Measurements from ENCODE around the gene COPS9.

The COPS9 gene

DNA sequence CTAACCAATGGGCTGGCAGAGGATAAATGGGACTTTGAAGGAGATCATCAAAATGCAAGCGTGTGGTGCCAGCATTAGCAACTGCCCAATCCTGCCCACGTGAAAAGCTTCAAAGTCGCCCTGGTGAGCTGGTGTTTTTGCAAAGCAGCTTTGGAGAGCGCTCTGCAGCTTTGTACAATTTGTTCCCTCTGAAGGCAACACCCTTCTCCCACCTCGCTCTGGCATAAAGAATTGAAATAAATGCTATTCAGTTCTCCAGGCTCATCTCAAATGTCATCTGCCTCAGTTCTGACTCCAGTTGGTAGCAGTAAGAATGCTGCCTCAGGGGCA lies 3.5 kb downstream of the COPS9 start:
- FAIRE-seq, result no peak

DNA sequence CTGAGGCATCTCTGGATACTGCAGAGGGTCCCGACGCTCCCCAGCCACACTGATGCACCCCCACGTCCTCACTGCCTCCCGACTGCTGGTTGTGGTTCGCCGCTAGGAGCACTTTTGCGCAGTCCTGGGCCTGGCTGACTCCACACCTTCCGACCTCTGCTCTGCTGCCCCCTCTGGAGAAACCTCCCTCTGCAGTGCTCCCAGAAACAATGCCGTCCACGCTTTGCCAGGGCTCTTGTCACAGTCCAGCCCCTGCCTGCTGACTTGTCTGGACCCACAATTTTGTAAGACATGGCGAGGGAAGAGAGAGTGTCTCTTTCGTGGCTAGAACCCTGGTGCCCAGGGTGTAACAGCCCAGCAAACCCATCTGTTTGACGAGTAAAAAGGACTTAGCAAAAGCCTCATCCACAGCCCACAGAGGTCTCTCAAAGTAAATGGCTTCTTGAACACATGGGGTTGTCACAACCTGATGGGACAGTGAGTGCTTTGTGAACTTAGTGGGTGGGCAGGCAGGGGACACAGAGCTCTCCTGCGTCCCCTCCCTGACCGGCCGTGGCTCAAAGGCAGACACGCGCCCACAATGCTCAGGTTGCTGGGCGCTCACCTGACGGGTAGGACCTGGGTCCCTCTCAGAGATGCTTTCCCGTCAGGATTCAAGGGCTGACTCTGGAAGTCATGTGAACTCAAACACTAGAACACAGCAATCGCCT lies 4.0 kb downstream of the COPS9 start:
- FAIRE-seq, result no peak

DNA sequence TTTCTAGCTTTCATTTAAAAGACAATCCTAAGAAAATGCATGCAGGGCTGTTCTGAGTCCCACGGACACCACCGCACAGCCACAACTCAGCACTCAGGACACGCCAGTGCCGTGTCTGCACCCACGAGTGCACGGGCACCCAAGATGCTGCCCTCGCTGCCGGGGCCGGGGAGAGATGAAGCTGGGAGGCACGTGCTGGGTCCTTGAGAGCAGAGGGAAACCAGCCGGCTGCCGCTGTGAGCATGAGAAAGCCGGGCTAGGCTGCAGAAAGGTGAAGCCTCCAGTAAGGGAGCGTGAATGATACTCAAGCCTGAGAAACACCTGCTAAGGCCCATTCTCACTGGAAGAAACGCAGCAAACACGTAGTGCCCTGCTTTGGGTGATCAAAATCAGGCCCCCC lies 4.8 kb downstream of the COPS9 start:
- FAIRE-seq, result no peak

- FAIRE-seq, result no peak
Measured at GRCh38 chr2:240130393-240131195, 5.5 kb downstream of the COPS9 start.

DNA sequence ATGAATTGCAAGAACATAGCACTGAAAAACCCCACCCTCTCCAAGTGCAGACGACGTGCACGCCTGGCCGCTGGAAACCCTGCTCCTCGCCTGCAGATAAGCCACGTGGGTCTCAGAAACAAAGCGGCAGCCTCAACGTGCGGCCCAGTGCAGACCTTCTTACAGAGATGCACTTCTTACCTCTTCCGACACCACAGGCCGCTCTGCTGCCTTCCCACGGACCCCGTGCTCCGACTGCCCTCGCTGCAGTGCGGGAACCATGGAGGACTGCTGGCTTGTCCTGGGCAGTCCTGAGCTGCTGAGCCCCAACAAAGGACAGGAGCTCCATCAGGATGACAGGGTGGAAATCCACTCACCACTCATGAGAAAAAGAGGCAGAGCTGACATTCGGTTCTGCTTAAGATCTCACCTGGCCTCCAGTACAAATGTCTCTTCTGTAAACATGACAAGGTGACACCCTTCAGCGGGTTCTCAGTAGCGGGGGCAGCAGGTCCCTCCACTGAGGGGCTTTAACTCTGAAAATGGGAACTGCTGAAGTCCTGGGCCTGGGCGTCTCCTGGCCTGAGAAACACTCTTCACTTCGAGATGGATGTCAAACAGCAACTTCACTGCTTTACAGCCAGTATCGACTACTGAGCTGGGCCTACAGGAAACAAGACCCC lies 6.2 kb downstream of the COPS9 start:
- FAIRE-seq, result no peak

GRCh38 chr2:240129311-240129710 lies 6.8 kb downstream of the COPS9 start:
- FAIRE-seq, result no peak

DNA sequence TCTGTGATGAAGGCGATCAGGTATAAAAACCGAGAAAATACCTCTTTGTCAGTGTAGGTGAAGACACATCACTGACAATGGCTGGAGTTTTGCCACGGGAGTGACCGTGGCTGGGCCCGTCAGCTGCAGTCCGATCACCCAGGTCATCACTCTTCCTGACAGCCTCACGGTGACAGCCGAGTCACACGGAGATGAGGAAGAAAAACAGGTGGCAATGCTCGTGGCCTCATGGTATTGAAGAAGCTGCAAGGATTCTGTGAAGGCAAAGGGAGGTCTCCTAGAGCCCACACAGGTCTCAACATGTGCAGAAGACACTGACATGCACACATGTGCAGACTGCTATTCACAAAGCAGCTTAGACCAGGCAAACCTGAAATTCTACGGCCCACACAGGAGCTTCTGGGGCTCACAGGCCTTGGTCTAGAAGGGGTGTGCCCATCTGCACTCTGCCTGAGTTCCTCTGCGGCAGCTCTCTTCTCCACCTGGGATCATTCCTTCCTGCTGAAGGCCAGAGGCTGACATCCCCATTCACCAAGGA lies 7.4 kb downstream of the COPS9 start:
- FAIRE-seq, result no peak

GRCh38 chr2:240127911-240128607 lies 8.0 kb downstream of the COPS9 start:
- no peak for FAIRE-seq

GRCh38 chr2:240127191-240127750 lies 8.8 kb downstream of the COPS9 start:
- FAIRE-seq, result no peak

GRCh38 chr2:240126731-240127130 lies 9.4 kb downstream of the COPS9 start:
- FAIRE-seq, result no peak

DNA sequence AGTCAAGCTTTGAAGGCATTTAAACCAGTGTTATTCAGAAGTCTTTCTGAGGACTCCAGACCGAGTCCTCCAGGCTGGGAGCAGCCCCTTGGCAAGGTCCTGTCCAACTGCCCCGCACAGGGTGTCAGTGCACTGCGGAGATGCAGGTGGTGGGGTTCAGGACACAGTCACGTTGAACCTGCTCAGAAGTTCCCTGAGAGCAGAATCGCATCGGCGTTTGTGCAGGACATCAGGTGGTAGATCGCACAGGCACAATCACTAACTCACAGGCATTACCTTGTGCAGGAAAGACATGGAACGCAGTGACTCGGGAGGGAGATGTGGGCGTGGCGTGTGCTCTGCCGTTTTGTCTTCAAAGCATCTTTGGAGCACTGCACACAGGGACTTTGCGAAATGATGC lies 10.4 kb downstream of the COPS9 start:
- no peak for FAIRE-seq

GRCh38 chr2:240124651-240125030 lies 11.5 kb downstream of the COPS9 start:
- FAIRE-seq, result no peak

- FAIRE-seq, result no peak
Measured at GRCh38 chr2:240123821-240124650, 12.1 kb downstream of the COPS9 start.

DNA sequence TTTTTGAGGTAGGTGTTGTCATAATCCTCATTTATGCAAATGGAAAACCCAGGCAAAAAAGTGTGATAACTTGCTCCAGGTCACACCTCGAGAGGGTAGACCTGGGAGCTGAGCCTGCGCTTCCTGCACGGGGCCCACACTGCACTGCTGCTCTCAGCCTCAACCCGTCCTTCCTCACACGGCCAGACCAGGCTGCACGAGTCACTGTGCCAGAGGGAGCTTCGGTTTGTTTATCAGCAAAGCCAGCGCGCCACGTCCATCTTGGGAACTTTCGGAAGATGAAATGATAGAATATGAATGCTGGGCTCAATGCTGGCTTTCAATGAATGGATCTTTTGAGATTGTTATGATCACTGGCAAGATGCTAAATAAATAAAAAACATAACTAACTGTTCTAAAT lies 14.4 kb downstream of the COPS9 start:
- FAIRE-seq, result no peak

GRCh38 chr2:240121190-240121589 lies 14.9 kb downstream of the COPS9 start:
- FAIRE-seq, result no peak

DNA sequence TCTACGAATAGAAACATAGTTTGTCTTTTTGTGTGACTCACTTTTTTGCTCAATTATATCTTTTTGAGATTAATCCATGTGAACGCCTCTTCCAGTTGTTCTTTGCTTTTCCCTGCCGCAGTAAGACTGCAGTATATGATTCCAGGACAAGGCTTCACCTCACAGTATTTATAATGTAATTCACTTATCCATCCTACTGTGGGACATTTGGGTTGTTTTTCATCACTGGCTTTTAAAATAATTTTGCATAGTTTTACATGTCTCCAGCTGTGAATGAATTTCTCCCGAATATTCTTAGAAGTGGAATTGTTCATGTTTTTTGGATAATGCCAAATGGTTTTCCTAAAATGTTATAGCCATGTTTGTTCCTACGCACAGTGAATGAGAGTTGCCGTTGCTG lies 21.9 kb downstream of the COPS9 start:
- no peak for FAIRE-seq

DNA sequence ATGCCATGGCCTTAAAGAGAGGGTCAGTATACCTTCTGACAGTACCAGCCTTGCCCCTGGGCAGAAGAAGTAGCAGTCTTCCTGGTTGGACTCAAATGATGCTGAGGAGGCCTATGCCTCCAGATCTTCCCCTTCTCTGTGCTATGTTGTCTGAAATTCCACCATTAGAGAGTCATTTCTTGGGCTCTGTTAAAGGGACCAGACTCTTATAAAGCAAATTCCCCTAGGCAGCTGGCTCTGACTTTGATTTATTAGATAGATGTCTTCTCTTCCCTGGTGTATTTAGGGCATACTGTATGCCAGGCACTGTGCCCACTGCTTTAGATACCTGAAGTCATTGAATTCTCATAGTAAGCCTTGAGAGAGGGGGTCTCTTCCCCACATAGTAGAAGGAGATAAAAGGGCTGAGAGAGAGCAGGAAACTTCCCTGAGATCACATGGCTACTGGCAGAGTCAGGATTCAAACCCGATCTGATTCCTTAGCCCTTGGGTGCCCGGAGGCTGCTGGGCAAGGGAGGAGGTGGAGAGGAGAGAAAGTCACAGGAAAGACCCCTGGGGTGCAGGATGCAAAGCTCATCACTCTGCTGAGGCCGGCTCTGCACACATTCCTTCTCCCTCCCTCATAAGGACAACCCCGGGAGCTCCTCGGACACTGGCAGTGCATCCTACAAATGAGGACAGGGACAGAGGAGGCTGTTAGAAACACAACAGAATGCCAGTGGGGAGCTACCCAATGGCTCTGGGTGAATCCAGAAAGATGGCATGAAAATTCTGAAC lies 23.0 kb downstream of the COPS9 start:
- no peak for FAIRE-seq

DNA sequence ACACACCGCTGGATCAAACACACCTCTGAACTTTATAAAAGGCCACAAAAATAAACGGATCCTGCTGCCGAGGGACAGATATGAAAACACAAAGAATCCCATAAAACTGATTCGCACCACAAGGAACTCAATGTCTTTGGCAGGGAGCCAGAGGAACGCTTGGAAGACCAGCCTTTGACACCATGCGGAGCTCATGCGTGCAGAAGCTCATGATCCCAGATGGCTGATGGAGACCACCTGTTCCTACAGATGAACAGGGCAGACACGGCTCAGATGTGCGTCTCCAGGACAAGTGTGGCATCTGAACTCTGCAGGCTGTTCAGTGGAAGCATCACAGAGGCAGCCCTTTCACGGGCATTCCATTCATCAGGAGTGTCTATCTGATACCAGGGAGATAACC lies 24.9 kb downstream of the COPS9 start:
- FAIRE-seq, result no peak

- FAIRE-seq, result no peak
Measured at GRCh38 chr2:240109386-240109785, 26.7 kb downstream of the COPS9 start.

DNA sequence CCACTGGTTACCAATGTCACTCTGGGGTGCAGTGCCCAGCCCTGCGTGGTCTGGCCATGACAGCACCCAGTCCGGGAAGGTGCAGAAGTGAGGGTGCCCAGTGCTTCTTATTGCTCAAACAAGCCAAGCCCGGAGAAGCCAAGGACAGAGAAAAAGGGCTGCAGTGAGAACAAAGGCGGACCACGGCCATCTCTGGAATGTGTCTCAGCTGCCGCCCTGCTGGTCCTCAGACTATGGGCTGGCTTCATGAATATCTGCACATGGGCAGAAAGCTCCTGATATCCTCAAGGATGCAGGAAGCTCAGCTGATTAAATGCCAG lies 28.7 kb downstream of the COPS9 start:
- FAIRE-seq, result no peak

GRCh38 chr2:240106765-240107476 lies 29.2 kb downstream of the COPS9 start:
- no peak for FAIRE-seq

Measured in colon (tissue), 2 donors.